Choroid plexus epithelial cell (primary cell): ENCODE data around the gene HMGXB3.

ENCODE experiments used
- DNase-seq: peaks from one replicate; pipeline ENCODE4 v3.0.0-alpha.2; 2010; ENCODE audit warnings: low read depth
- H3K4me3 ChIP-seq: 2 replicates; pipeline ENCODE4 v1.5.1; 2011; ENCODE audit warnings: low read depth, mild to moderate bottlenecking, control low read depth, low read length, moderate library complexity
- TF ChIP-seq, protein P1 (sequence below): conservative IDR thresholded peaks from 2 replicates; pipeline ENCODE4 v1.5.1; 2011; ENCODE audit warnings: low read depth, mild to moderate bottlenecking, control low read depth, inconsistent platforms, low read length, moderate library complexity

Gene HMGXB3, protein sequence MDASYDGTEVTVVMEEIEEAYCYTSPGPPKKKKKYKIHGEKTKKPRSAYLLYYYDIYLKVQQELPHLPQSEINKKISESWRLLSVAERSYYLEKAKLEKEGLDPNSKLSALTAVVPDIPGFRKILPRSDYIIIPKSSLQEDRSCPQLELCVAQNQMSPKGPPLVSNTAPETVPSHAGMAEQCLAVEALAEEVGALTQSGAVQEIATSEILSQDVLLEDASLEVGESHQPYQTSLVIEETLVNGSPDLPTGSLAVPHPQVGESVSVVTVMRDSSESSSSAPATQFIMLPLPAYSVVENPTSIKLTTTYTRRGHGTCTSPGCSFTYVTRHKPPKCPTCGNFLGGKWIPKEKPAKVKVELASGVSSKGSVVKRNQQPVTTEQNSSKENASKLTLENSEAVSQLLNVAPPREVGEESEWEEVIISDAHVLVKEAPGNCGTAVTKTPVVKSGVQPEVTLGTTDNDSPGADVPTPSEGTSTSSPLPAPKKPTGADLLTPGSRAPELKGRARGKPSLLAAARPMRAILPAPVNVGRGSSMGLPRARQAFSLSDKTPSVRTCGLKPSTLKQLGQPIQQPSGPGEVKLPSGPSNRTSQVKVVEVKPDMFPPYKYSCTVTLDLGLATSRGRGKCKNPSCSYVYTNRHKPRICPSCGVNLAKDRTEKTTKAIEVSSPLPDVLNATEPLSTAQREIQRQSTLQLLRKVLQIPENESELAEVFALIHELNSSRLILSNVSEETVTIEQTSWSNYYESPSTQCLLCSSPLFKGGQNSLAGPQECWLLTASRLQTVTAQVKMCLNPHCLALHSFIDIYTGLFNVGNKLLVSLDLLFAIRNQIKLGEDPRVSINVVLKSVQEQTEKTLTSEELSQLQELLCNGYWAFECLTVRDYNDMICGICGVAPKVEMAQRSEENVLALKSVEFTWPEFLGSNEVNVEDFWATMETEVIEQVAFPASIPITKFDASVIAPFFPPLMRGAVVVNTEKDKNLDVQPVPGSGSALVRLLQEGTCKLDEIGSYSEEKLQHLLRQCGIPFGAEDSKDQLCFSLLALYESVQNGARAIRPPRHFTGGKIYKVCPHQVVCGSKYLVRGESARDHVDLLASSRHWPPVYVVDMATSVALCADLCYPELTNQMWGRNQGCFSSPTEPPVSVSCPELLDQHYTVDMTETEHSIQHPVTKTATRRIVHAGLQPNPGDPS (N-terminal part only)

DNA sequence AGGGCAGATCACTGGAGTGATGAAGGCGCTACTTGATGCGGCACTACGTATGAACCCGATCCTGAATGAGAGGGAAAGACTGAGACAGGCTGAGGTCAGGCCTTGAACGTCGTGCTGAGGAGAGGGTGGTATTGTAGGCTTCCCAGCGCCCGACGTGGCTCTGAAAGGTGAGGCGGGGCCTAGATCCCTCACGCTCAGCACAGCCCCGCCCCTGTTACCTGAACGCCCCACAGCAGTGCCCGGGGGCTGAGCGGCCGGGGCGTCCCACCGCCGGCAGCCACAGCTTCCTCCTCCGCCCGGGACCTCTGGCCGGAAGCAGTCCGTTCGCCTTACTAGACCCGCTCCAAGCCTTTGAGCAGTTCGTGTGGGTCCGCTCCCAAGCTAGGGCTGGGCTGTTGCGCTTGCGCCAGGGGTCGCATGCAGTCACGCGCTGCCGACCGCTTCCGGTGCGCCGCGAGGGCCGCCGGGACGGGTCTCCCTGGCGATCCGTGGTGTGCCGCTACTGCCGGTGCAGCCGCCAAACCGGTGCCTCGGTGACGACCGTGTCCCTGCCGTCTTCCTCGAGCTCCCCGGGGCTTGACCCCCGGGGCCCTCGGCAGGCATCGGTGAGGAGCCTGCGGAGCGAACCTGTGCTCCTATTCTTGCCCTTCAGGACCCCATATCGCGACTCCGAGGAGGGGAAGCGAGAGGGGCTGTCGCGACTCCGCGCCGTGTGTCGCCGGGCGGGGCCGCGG is at the start of gene HMGXB3, which contains the start of gene TIGD6:
Gene HMGXB3, plus strand, starts transcription at position 484 of the 734 bp plus-strand sequence. CDS start 4,114 bp downstream, outside the sequence.
Gene TIGD6, minus strand, starts transcription at position 399 of the 734 bp plus-strand sequence. CDS start 4,306 bp downstream, outside the sequence.
- peak; percentile 97 for DNase-seq
- TF ChIP-seq, protein P1, sequence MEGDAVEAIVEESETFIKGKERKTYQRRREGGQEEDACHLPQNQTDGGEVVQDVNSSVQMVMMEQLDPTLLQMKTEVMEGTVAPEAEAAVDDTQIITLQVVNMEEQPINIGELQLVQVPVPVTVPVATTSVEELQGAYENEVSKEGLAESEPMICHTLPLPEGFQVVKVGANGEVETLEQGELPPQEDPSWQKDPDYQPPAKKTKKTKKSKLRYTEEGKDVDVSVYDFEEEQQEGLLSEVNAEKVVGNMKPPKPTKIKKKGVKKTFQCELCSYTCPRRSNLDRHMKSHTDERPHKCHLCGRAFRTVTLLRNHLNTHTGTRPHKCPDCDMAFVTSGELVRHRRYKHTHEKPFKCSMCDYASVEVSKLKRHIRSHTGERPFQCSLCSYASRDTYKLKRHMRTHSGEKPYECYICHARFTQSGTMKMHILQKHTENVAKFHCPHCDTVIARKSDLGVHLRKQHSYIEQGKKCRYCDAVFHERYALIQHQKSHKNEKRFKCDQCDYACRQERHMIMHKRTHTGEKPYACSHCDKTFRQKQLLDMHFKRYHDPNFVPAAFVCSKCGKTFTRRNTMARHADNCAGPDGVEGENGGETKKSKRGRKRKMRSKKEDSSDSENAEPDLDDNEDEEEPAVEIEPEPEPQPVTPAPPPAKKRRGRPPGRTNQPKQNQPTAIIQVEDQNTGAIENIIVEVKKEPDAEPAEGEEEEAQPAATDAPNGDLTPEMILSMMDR, result no peak
- peak within 1 kb of the TSS; percentile 99 for H3K4me3 ChIP-seq

DNA sequence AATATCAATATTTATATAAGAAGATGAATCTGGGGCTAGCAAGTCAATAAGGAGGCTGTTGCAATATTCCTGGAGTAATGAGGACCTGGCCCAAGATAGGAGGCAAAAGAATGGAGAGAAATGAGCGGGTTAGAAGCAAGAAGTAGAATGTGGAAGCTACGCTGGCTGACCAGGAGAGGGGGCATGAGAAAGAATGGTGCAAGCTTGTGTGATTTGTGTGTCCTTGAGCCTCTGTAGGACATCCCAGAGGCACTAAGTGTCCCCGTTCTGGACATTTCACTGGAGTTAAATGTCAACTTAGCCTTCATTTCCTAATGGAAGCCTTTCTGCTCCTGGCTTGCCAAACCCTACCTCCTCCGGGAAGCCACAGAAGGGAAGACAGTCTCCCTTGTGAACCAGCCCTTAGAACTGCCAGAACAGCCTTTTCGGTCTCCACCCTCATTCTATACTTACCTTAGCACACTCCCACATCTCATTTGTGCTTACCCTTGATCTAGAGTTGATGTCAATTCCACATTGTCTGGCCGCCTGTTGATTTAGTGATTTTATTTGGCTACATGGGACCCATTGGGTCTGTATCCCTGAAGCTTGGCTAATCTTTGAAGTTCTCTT is 49.3 kb upstream of the HMGXB3 start:
- H3K4me3 ChIP-seq, result no peak overlapping the region
- no peak for DNase-seq
- TF ChIP-seq, protein P1, result peak; percentile 25

DNA sequence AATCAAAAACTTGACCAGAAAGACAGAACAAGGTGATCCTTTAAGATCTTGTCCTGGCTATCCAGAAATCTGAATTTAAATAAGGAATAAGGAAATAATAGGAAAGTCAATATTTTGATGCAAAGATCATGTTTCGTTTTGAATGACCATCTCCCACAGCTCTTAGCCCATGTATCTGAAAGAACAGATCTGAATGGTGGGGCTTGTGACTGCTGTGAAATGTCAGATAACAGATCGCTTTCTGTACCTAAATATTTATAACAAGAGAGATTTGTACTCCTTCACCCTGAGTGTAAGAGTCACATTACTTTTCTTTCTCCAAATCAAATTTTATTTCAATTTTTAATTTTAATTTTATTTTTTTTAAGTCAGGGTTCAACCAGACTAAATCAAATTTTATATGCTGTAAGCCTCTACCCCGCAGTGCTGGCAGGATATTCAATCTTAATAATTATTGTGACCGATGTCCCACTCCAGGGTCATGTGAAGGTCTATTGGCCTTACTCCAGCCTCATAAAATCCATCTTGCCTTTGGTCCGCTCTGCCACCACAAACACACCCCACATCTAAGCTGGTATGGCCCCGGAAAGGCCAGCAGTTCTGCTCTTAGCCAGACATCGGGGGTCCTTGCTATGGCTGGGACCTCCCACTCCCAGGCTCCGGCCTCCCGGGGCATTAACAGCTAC is 47.0 kb upstream of the HMGXB3 start:
- H3K4me3 ChIP-seq, result no peak overlapping the region
- TF ChIP-seq, protein P1, result no peak
- no peak for DNase-seq

DNA sequence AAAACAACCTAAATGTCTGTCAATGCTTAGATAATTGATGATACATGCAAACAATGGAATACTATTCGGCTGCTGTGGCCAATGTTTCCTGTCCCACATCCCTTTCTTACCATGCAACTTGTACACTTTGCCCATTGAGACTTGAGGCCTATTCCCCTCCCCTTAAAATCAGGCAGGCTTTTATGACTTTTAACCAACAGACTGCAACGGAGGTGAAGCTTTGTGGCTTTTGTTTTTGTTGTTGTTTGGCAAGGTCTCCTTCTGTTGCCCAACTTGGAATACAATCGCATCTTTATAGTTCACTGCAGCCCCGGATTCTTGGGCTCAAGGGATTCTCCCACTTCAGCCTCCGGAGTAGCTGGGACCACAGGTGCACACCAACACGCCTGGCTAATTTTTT is 45.7 kb upstream of the HMGXB3 start:
- no peak for DNase-seq
- TF ChIP-seq, protein P1, result no peak
- no peak overlapping the region for H3K4me3 ChIP-seq

DNA sequence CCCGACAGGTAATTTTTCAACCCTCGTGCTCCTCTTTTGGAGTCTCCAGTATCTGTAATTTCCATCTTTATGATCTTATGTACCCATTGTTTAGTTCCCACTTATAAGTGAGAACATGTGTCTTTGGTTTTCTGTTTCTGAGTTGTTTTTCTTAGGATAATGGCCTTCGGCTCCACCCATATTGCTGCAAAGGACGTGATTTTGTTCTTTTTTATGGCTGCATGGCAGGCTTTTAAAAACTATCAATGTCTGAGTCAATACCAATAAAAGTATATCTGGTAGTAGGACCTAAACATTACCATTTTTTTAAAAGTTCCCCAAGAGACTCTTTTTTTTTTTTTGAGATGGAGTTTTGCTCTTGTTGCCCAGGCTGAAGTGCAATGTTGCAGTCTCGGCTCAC is 43.9 kb upstream of the HMGXB3 start:
- no peak overlapping the region for H3K4me3 ChIP-seq
- DNase-seq, result no peak
- TF ChIP-seq, protein P1, result no peak
